HCT116 (cell line): ENCODE results near the gene FIBP. TPM values are rescaled to one million over a fixed set of nuclear protein-coding genes. Genes with fewer than 3 reads are reported as not detected.

Experiments used
- ATAC-seq: fragments of 200-7000 bp; cut with Tn5 transposase; 2 replicates; pipeline ENCODE4 v1.9.1; 2020; ENCODE audit warnings: mild to moderate bottlenecking, moderate library complexity
- BruUV-seq: library from RNA; stranded (reverse); fragments of 400-500 nt; replicated peaks from 2 replicates; lab custom pipeline; 2021; lab: Mats Ljungman, UMichigan
- CTCF ChIA-PET: fragments of 300-600 bp; sonication (Branson Sonifier 250); formaldehyde crosslinking; loops from one replicate; lab custom pipeline; 2021; ENCODE audit warnings: antibody characterized with exemption; lab: Charles Lee
- POLR2A ChIA-PET: fragments of 300-600, 350-600 bp; sonication (Branson Sonifier 250); formaldehyde crosslinking; loops from one replicate; lab custom pipeline; 2021; ENCODE audit warnings: antibody characterized with exemption; lab: Charles Lee
- RAD21 ChIA-PET, 2 experiments: fragments of 300-600 bp; sonication (Branson Sonifier 250); formaldehyde crosslinking; loops; one replicate each; lab custom pipeline; 2023; ENCODE audit warnings: low total read pairs in 2 of 2; ENCODE audit not compliant: uncharacterized antibody in 2 of 2, unreplicated experiment in 2 of 2, low non-redundant PET in 1 of 2; lab: Charles Lee
- DNase-seq: peaks from one replicate; pipeline ENCODE4 v3.0.0-alpha.2; 2010; ENCODE audit warnings: low read depth, low spot score
- H2AFZ ChIP-seq: fragments of 200-600 bp; shearing (Covaris generic), sonication (generic); 2 replicates; pipeline ENCODE4 v1.6.1; 2017; ENCODE audit warnings: low read depth, mixed run types, mixed read lengths, antibody characterized with exemption, low read length; ENCODE audit not compliant: poor library complexity, severe bottlenecking
- H3K27ac ChIP-seq: 2 replicates; pipeline ENCODE4 v1.5.1; 2012; ENCODE audit warnings: low read depth, low read length
- H3K27me3 ChIP-seq: fragments of 200-600 bp; sonication (generic); 2 replicates; pipeline ENCODE4 v1.6.1; 2016; ENCODE audit warnings: mixed run types, low read length, mixed read lengths; ENCODE audit not compliant: insufficient read depth
- H3K36me3 ChIP-seq, 2 experiments: fragments of 200-500 bp in 1 of 2; fragments of 200-600 bp in 1 of 2; sonication (Bioruptor generic) in 1 of 2; sonication (generic) in 1 of 2; 2 replicates each; pipeline versions ENCODE4 v1.5.1 to v1.6.1; 2014 to 2016; ENCODE audit warnings: low read length in 2 of 2, inconsistent platforms in 1 of 2, mixed read lengths in 1 of 2, mixed run types in 1 of 2; ENCODE audit not compliant: insufficient read depth in 2 of 2, control insufficient read depth in 1 of 2
- H3K4me1 ChIP-seq, 2 experiments: fragments of 200-600 bp in 1 of 2; sonication (generic) in 1 of 2; 2 replicates each; pipeline versions ENCODE4 v1.5.1 to v1.6.1; 2012 to 2017; ENCODE audit warnings: low read length in 2 of 2, inconsistent platforms in 1 of 2, mild to moderate bottlenecking in 1 of 2, mixed read lengths in 1 of 2, mixed run types in 1 of 2, moderate library complexity in 1 of 2; ENCODE audit not compliant: insufficient read depth in 2 of 2, control insufficient read depth in 1 of 2
- H3K4me2 ChIP-seq: fragments of 200-600 bp; sonication (generic); 2 replicates; pipeline ENCODE4 v1.6.1; 2017; ENCODE audit warnings: mixed run types, low read length, mixed read lengths
- H3K4me3 ChIP-seq, 2 experiments: fragments of 200-600 bp in 1 of 2; sonication (generic) in 1 of 2; replicated peaks in 1 of 2; 2 replicates each; pipeline ENCODE4 v1.5.1; 2011 to 2016; ENCODE audit warnings: low read length in 2 of 2, control low read depth in 1 of 2, low read depth in 1 of 2, mild to moderate bottlenecking in 1 of 2, mixed read lengths in 1 of 2, mixed run types in 1 of 2
- H3K79me2 ChIP-seq: fragments of 200-600 bp; sonication (generic); 2 replicates; pipeline ENCODE4 v1.6.1; 2017; ENCODE audit warnings: mild to moderate bottlenecking, mixed run types, low read length, moderate library complexity, mixed read lengths; ENCODE audit not compliant: insufficient read depth
- H3K9ac ChIP-seq: fragments of 200-600 bp; sonication (generic); 2 replicates; pipeline ENCODE4 v1.6.1; 2016; ENCODE audit warnings: low read length, mixed read lengths
- H3K9me2 ChIP-seq: fragments of 200-600 bp; sonication (generic), shearing (Covaris generic); 2 replicates; pipeline ENCODE4 v1.6.1; 2017; ENCODE audit warnings: mixed run types, mild to moderate bottlenecking, moderate library complexity; ENCODE audit not compliant: insufficient read depth
- H3K9me3 ChIP-seq, 2 experiments: fragments of 200-500 bp in 1 of 2; fragments of 200-600 bp in 1 of 2; sonication (Bioruptor generic) in 1 of 2; sonication (generic) in 1 of 2; 2 replicates each; pipeline ENCODE4 v1.6.1; 2014 to 2017; ENCODE audit warnings: low read length in 2 of 2, mixed read lengths in 2 of 2, inconsistent platforms in 1 of 2, low read depth in 1 of 2, mild to moderate bottlenecking in 1 of 2, mixed run types in 1 of 2, moderate library complexity in 1 of 2; ENCODE audit not compliant: control insufficient read depth in 1 of 2, insufficient read depth in 1 of 2
- H4K20me1 ChIP-seq: fragments of 200-600 bp; sonication (generic), shearing (Covaris generic); 2 replicates; pipeline ENCODE4 v1.6.1; 2017; ENCODE audit warnings: mixed run types, mild to moderate bottlenecking, moderate library complexity; ENCODE audit not compliant: insufficient read depth
- ATF3 ChIP-seq: IDR thresholded peaks from 2 replicates; pipeline ENCODE4 v1.6.1; 2012
- CBX3 ChIP-seq: IDR thresholded peaks from 2 replicates; pipeline ENCODE4 v1.6.1; 2012; ENCODE audit warnings: low read depth
- CEBPB ChIP-seq: IDR thresholded peaks from 2 replicates; pipeline ENCODE4 v1.6.1; 2012; ENCODE audit warnings: low read depth
- CTCF ChIP-seq, 3 experiments: fragments of 200-600 bp in 1 of 3; sonication (generic) in 1 of 3; IDR thresholded peaks in 2 of 3; conservative IDR thresholded peaks in 1 of 3; 2 replicates each; pipeline ENCODE4 v1.5.1; 2012 to 2017; ENCODE audit warnings: low read depth in 2 of 3, low read length in 2 of 3, antibody characterized with exemption in 1 of 3, borderline replicate concordance in 1 of 3, control low read depth in 1 of 3, mild to moderate bottlenecking in 1 of 3, mixed read lengths in 1 of 3, mixed run types in 1 of 3, moderate library complexity in 1 of 3; ENCODE audit not compliant: insufficient read depth in 1 of 3
- EGR1 ChIP-seq: IDR thresholded peaks from 2 replicates; pipeline ENCODE4 v1.6.1; 2012; ENCODE audit warnings: low read depth
- ELF1 ChIP-seq: IDR thresholded peaks from 2 replicates; pipeline ENCODE4 v1.6.1; 2012; ENCODE audit warnings: low read depth, borderline replicate concordance
- EZH2 ChIP-seq: fragments of 200-600 bp; sonication (generic); IDR thresholded peaks from 2 replicates; pipeline ENCODE4 v1.6.1; 2017; ENCODE audit warnings: antibody characterized with exemption, mixed run types
- EZH2phosphoT487 ChIP-seq: fragments of 200-600 bp; IDR thresholded peaks from 2 replicates; pipeline ENCODE4 v1.6.1; 2018; ENCODE audit warnings: antibody characterized with exemption, borderline replicate concordance
- FOSL1 ChIP-seq: IDR thresholded peaks from 2 replicates; pipeline ENCODE4 v1.6.1; 2012; ENCODE audit warnings: low read depth
- JUND ChIP-seq: IDR thresholded peaks from 2 replicates; pipeline ENCODE4 v1.6.1; 2012
- MAX ChIP-seq: IDR thresholded peaks from 2 replicates; pipeline ENCODE4 v1.6.1; 2012
- POLR2A ChIP-seq: IDR thresholded peaks from 2 replicates; pipeline ENCODE4 v1.7.0; 2011; ENCODE audit warnings: borderline replicate concordance; ENCODE audit not compliant: insufficient read depth, insufficient read length; ENCODE audit errors: extremely low read depth
- POLR2AphosphoS5 ChIP-seq: IDR thresholded peaks from 2 replicates; pipeline ENCODE4 v1.6.1; 2011; ENCODE audit warnings: mild to moderate bottlenecking, low read depth, low read length, moderate library complexity
- RAD21 ChIP-seq: IDR thresholded peaks from 2 replicates; pipeline ENCODE4 v1.6.1; 2012; ENCODE audit warnings: low read depth, mild to moderate bottlenecking
- REST ChIP-seq: IDR thresholded peaks from 2 replicates; pipeline ENCODE4 v1.6.1; 2012; ENCODE audit warnings: low read depth
- SIN3A ChIP-seq: IDR thresholded peaks from 2 replicates; pipeline ENCODE4 v1.6.1; 2012; ENCODE audit warnings: low read depth
- SP1 ChIP-seq: IDR thresholded peaks from 2 replicates; pipeline ENCODE4 v1.6.1; 2012; ENCODE audit warnings: low read depth
- SRF ChIP-seq: IDR thresholded peaks from 2 replicates; pipeline ENCODE4 v1.6.1; 2012; ENCODE audit warnings: low read depth
- TCF7L2 ChIP-seq: IDR thresholded peaks from 2 replicates; pipeline ENCODE4 v1.7.0; 2011; ENCODE audit warnings: borderline replicate concordance, inconsistent platforms; ENCODE audit not compliant: insufficient read depth, insufficient read length; ENCODE audit errors: extremely low read depth
- YY1 ChIP-seq: IDR thresholded peaks from 2 replicates; pipeline ENCODE4 v1.6.1; 2011; ENCODE audit warnings: low read length, low read depth, moderate library complexity, mild to moderate bottlenecking; ENCODE audit not compliant: insufficient replicate concordance; ENCODE audit errors: extremely low read depth
- ZFX ChIP-seq: fragments of 450-650 bp; IDR thresholded peaks from 2 replicates; pipeline ENCODE4 v1.6.1; 2017
- ZNF274 ChIP-seq: fragments of 200-500 bp; sonication (Bioruptor generic); IDR thresholded peaks from 2 replicates; pipeline ENCODE4 v1.6.1; 2014; ENCODE audit warnings: mild to moderate bottlenecking, low read depth, low read length, inconsistent platforms
- intact Hi-C: fragments of 100-400 bp; cut with micrococcal nuclease; formaldehyde crosslinking; loops from 2 replicates; pipeline ENCODE4 v1.10.0; 2022
- total RNA-seq: library from RNA; stranded (reverse); gene quantifications from one replicate; pipeline ENCODE4 v1.2.1, GENCODE V29; 2021; ENCODE audit not compliant: unreplicated experiment

Gene FIBP
- total RNA-seq, 1 experiment from 2014 or later = 96.0 TPM

- H3K4me2 ChIP-seq = peak within 1 kb of the TSS; percentile 96
- H3K4me3 ChIP-seq = peak within 1 kb of the TSS; percentile 94 to 95
- TSS peak; percentile 69 for BruUV-seq
- intact Hi-C loops = no loop called here
- H3K9ac ChIP-seq = peak within 1 kb of the TSS; percentile 99
- no peaks in the 10 kb centered on the region for H3K9me3 ChIP-seq
- H3K4me1 ChIP-seq = peaks cover 43 to 60% of the 10 kb centered on the region in 2 experiments
- peaks cover 44% of the 10 kb centered on the region for H3K79me2 ChIP-seq
- H3K9me2 ChIP-seq = no peaks in the 10 kb centered on the region
- peak within 1 kb of the TSS; percentile 95 for H3K27ac ChIP-seq
- no peak within 1 kb of the TSS for H2AFZ ChIP-seq
- no peaks in the 10 kb centered on the region for H4K20me1 ChIP-seq
- ChIA-PET CTCF (interaction anchor here (0.6 to 1.8 kb wide), 3 partner anchors 31 to 59 kb away, joined by 3 to 5 read pairs (median 3); partner anchors contain the start of gene FIBP), RAD21 (interaction anchor here in 1 of 2 experiments (0.6 kb wide), 1 partner anchor 17 kb away, joined by 3 read pairs; no protein-coding TSS in a partner anchor), POLR2A (interaction anchor here (1.3 to 2.0 kb wide), 6 partner anchors 13 to 30 kb away, joined by 5 to 30 read pairs (median 9); partner anchors contain the start of genes CCDC85B, FIBP and FOSL1)
- ATAC-seq = peak; percentile 41
- peaks cover 5 to 27% of the 10 kb centered on the region in 2 experiments; a peak in 3 of 4 replicates for H3K36me3 ChIP-seq
- no peak for DNase-seq
- no peaks in the 10 kb centered on the region for H3K27me3 ChIP-seq
- TF ChIP-seq CTCF (IDR thresholded peaks at IDR 0.05 in 2 of 3, conservative IDR thresholded peaks at IDR 0.05 in 1 of 3; ENCODE audit: borderline replicate concordance in 1 of 3, insufficient read depth in 1 of 3, low read depth in 2 of 3, low read length in 2 of 3) (no peak), CBX3 (no peak), ELF1 (no peak), ZNF274 (no peak), SP1 (no peak), SRF (no peak), EZH2phosphoT487 (no peak), CEBPB (no peak), POLR2A (no peak), FOSL1 (no peak), REST (no peak), MAX (no peak), EZH2 (no peak), TCF7L2 (no peak), RAD21 (no peak), SIN3A (no peak), EGR1 (no peak), POLR2AphosphoS5 (peak; percentile 43), JUND (no peak), ATF3 (no peak), ZFX (peak; percentile 73), YY1 (peak; percentile 95)
These were observed 30.2 kb upstream of the FIBP start, which contains the start of gene C11orf68 for GRCh38 chr11:65918211-65919140. Gene C11orf68 (minus strand): TSS chr11:65919062. CDS start chr11:65919031, 31 bp downstream.
